ENCODE results near the gene TMEM179B. TPM values are rescaled to one million over a fixed set of nuclear protein-coding genes. Genes with fewer than 3 reads are reported as not detected.

Gene TMEM179B
- total and polyA plus RNA-seq, 9 of the 15 experiments (the other 6 are each of a cell fraction or from before 2014, with no cell fraction given) = 27.7 to 105 (median 37.0) TPM

DNA sequence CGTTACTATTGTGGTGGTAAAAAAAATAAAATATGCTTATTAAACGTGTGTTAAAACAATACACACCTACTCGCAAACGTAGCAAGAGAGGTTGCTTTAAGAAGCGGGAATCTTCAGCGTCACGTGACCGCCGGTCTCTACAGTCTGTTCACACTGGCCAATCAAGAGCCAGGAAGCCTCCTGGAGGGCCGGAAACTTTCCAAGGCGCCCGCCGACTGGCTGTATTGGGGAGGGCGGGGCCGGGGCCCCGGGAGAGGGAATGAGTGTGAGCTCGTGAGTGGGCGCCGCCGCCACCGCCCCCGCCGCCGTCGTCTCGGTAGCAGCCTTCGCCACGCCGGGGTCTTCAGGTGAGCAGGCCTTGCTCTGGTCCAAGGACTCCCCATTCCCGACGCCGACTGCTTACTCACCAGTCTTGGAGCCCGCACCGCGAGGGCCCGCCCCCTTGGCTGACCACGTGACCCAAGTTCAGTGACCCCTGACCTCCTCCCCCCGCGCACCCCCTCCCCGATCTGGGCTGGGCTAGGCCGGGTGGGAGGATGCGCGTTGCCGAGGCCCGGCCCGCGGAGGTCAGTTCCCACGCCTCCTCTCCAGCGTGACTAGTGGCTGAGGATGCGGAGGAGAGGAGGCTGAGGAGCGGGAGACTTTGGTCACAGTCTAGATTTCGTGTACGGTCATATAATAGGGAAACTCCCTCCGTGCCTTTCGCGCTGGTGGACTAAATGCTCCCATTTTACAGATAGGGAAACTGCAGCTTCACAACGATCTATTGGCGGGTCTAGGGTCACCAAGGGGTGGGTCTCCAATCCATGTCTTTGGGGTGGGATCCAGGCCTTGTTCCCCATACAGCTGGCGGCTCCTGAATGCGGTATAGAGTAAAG, 15.8 kb upstream of the TMEM179B start, which contains the start of gene TAF6L (continued):
- TF ChIP-seq ATF3 (IDR thresholded peaks at IDR 0.05) (no peak; the same call in none of the 2 replicates), ATF3 (CRISPR knock-in tag; conservative IDR thresholded peaks at IDR 0.05) (peak; percentile 52; the same call in 1 of the 2 replicates), HLTF (IDR thresholded peaks at IDR 0.05) (no peak), HINFP (tag; conservative IDR thresholded peaks at IDR 0.05; ENCODE audit: low read depth) (no peak), SOX6 (IDR thresholded peaks at IDR 0.05) (no peak), PML (IDR thresholded peaks at IDR 0.05; ENCODE audit: low read length) (no peak; the same call in none of the 2 replicates), ZNF347 (CRISPR knock-in tag; IDR thresholded peaks at IDR 0.05; ENCODE audit: low read depth) (no peak), ZNF445 (CRISPR knock-in tag; IDR thresholded peaks at IDR 0.05; ENCODE audit: low read depth) (no peak), KLF6 (CRISPR knock-in tag; IDR thresholded peaks at IDR 0.05; ENCODE audit: borderline replicate concordance) (no peak), SNIP1 (IDR thresholded peaks at IDR 0.05; ENCODE audit: low read depth) (no peak), GTF2A2 (tag; IDR thresholded peaks at IDR 0.05) (no peak), PRPF4 (IDR thresholded peaks at IDR 0.05; ENCODE audit: insufficient read depth, low read depth, low read length, poor library complexity, severe bottlenecking) (no peak), ZNF717 (CRISPR knock-in tag; IDR thresholded peaks at IDR 0.05) (no peak), CBFA2T2 (conservative IDR thresholded peaks at IDR 0.05) (peak; percentile 92), CGGBP1 (CRISPR knock-in tag; IDR thresholded peaks at IDR 0.05) (no peak), ZBTB8A (IDR thresholded peaks at IDR 0.05; ENCODE audit: partially characterized antibody) (no peak)
- TF ChIP-seq, protein P1, sequence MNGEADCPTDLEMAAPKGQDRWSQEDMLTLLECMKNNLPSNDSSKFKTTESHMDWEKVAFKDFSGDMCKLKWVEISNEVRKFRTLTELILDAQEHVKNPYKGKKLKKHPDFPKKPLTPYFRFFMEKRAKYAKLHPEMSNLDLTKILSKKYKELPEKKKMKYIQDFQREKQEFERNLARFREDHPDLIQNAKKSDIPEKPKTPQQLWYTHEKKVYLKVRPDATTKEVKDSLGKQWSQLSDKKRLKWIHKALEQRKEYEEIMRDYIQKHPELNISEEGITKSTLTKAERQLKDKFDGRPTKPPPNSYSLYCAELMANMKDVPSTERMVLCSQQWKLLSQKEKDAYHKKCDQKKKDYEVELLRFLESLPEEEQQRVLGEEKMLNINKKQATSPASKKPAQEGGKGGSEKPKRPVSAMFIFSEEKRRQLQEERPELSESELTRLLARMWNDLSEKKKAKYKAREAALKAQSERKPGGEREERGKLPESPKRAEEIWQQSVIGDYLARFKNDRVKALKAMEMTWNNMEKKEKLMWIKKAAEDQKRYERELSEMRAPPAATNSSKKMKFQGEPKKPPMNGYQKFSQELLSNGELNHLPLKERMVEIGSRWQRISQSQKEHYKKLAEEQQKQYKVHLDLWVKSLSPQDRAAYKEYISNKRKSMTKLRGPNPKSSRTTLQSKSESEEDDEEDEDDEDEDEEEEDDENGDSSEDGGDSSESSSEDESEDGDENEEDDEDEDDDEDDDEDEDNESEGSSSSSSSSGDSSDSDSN (IDR thresholded peaks at IDR 0.05; ENCODE audit: borderline replicate concordance in 1 of 2, low read depth in 2 of 2, low read length in 2 of 2) = no peak
